MM.1S (cell line): ENCODE results near the gene PROX1.

Source experiments
- DNase-seq: peaks from one replicate; pipeline ENCODE4 v3.0.0-alpha.2; 2015
- H2AFZ ChIP-seq: fragments of 300-600 bp; sonication (generic); 2 replicates; pipeline ENCODE4 v1.6.0; 2016; ENCODE audit warnings: antibody characterized with exemption, low read length
- H3F3A ChIP-seq: fragments of 300-600 bp; sonication (generic); 2 replicates; pipeline ENCODE4 v1.6.1; 2016; ENCODE audit warnings: mild to moderate bottlenecking, antibody characterized with exemption, low read length, moderate library complexity, mixed read lengths; ENCODE audit not compliant: insufficient read depth
- H3K27ac ChIP-seq: fragments of 300-600 bp; sonication (generic); 2 replicates; pipeline ENCODE4 v1.5.1; 2016; ENCODE audit warnings: mild to moderate bottlenecking, low read length
- H3K27me3 ChIP-seq: fragments of 300-600 bp; sonication (generic); replicated peaks from 2 replicates; pipeline ENCODE4 v1.6.0; 2016; ENCODE audit warnings: low read length; ENCODE audit not compliant: insufficient read depth
- H3K36me3 ChIP-seq: fragments of 300-600 bp; sonication (generic); replicated peaks from 2 replicates; pipeline ENCODE4 v1.6.1; 2016; ENCODE audit warnings: mild to moderate bottlenecking, low read length, mixed read lengths; ENCODE audit not compliant: insufficient read depth
- H3K4me1 ChIP-seq: fragments of 300-600 bp; sonication (generic); 2 replicates; pipeline ENCODE4 v1.6.1; 2016; ENCODE audit warnings: low read length, mixed read lengths
- H3K4me2 ChIP-seq: fragments of 300-600 bp; sonication (generic); 2 replicates; pipeline ENCODE4 v1.6.0; 2016; ENCODE audit warnings: low read depth, low read length
- H3K4me3 ChIP-seq: fragments of 300-600 bp; sonication (generic); 2 replicates; pipeline ENCODE4 v1.5.1; 2016; ENCODE audit warnings: low read length, mixed read lengths
- H3K79me2 ChIP-seq: fragments of 300-600 bp; sonication (generic); 2 replicates; pipeline ENCODE4 v1.6.1; 2016; ENCODE audit warnings: mixed run types, low read length, mixed read lengths
- H3K9ac ChIP-seq: fragments of 300-600 bp; sonication (generic); 2 replicates; pipeline ENCODE4 v1.6.1; 2016; ENCODE audit warnings: low read length, mixed read lengths
- H3K9me2 ChIP-seq: fragments of 300-600 bp; sonication (generic); replicated peaks from 2 replicates; pipeline ENCODE4 v1.6.1; 2016; ENCODE audit warnings: mild to moderate bottlenecking, low read length, mixed read lengths; ENCODE audit not compliant: insufficient read depth
- H3K9me3 ChIP-seq: fragments of 300-600 bp; sonication (generic); replicated peaks from 2 replicates; pipeline ENCODE4 v1.6.1; 2016; ENCODE audit warnings: mild to moderate bottlenecking, low read length, mixed read lengths; ENCODE audit not compliant: insufficient read depth
- H4K20me1 ChIP-seq: fragments of 300-600 bp; sonication (generic); 2 replicates; pipeline ENCODE4 v1.6.1; 2016; ENCODE audit warnings: mild to moderate bottlenecking, low read length, moderate library complexity, mixed read lengths; ENCODE audit not compliant: insufficient read depth
- CTCF ChIP-seq: fragments of 300-600 bp; sonication (generic); IDR thresholded peaks from 2 replicates; pipeline ENCODE4 v1.5.1; 2016; ENCODE audit warnings: antibody characterized with exemption, low read length, mixed read lengths
- EZH2 ChIP-seq: fragments of 300-600 bp; sonication (generic); optimal IDR thresholded peaks from 2 replicates; pipeline ENCODE3; 2017; ENCODE audit warnings: low read depth, mild to moderate bottlenecking, antibody characterized with exemption, low read length, mixed read lengths
- EZH2phosphoT487 ChIP-seq: fragments of 300-600 bp; sonication (generic); IDR thresholded peaks from 2 replicates; pipeline ENCODE4 v1.6.1; 2018; ENCODE audit warnings: antibody characterized with exemption, low read length

The PROX1 gene

GRCh38 chr1:214014730-214015129 lies 27.0 kb downstream of the PROX1 start:
- Histone ChIP-seq H3K79me2 (no peaks in the 10 kb centered on the region), H3K36me3 (no peaks in the 10 kb centered on the region), H3K27ac (no peak overlapping the region), H3K9me2 (no peaks in the 10 kb centered on the region), H4K20me1 (no peaks in the 10 kb centered on the region), H3K4me1 (0 out of 2 replicates have a peak, but pooled peaks cover 4% of the 10 kb centered on the region), H3F3A (no peaks in the 10 kb centered on the region), H3K9me3 (no peaks in the 10 kb centered on the region), H3K4me3 (no peak overlapping the region), H3K27me3 (no peaks in the 10 kb centered on the region), H3K9ac (no peak overlapping the region), H3K4me2 (no peak overlapping the region), H2AFZ (no peak overlapping the region)
- DNase-seq = no peak
- TF ChIP-seq EZH2phosphoT487 = no peak
- no peak for TF ChIP-seq EZH2
- TF ChIP-seq CTCF = no peak

GRCh38 chr1:214017191-214017982 lies 29.6 kb downstream of the PROX1 start:
- H3K9me3 ChIP-seq = no peaks in the 10 kb centered on the region
- no peaks in the 10 kb centered on the region for H3K79me2 ChIP-seq
- H3F3A ChIP-seq = no peaks in the 10 kb centered on the region
- no peaks in the 10 kb centered on the region for H3K9me2 ChIP-seq
- no peak overlapping the region for H2AFZ ChIP-seq
- H3K27me3 ChIP-seq = no peaks in the 10 kb centered on the region
- no peaks in the 10 kb centered on the region for H3K36me3 ChIP-seq
- no peak overlapping the region for H3K4me2 ChIP-seq
- H3K27ac ChIP-seq = no peak overlapping the region
- no peak overlapping the region for H3K4me3 ChIP-seq
- H3K9ac ChIP-seq = no peak overlapping the region
- no peak for DNase-seq
- no peak for TF ChIP-seq CTCF
- no peak for TF ChIP-seq EZH2phosphoT487
- no peak for TF ChIP-seq EZH2
- H4K20me1 ChIP-seq = no peaks in the 10 kb centered on the region
- H3K4me1 ChIP-seq = 0 out of 2 replicates have a peak, but pooled peaks cover 4% of the 10 kb centered on the region

GRCh38 chr1:214018386-214019268 lies 30.9 kb downstream of the PROX1 start:
- H3K9ac ChIP-seq = no peak overlapping the region
- peak; percentile 89 for DNase-seq
- 0 out of 2 replicates have a peak, but pooled peaks cover 4% of the 10 kb centered on the region for H3K4me1 ChIP-seq
- no peaks in the 10 kb centered on the region for H3F3A ChIP-seq
- H3K27me3 ChIP-seq = no peaks in the 10 kb centered on the region
- H3K9me2 ChIP-seq = no peaks in the 10 kb centered on the region
- no peak for TF ChIP-seq CTCF
- no peak for TF ChIP-seq EZH2
- TF ChIP-seq EZH2phosphoT487 = no peak
- no peaks in the 10 kb centered on the region for H4K20me1 ChIP-seq
- H3K36me3 ChIP-seq = no peaks in the 10 kb centered on the region
- H2AFZ ChIP-seq = no peak overlapping the region
- H3K4me2 ChIP-seq = no peak overlapping the region
- no peaks in the 10 kb centered on the region for H3K79me2 ChIP-seq
- no peaks in the 10 kb centered on the region for H3K9me3 ChIP-seq
- no peak overlapping the region for H3K4me3 ChIP-seq
- no peak overlapping the region for H3K27ac ChIP-seq
